ENCODE results near the gene SURF4.
"Not testable (repeated sequence)": the region's sequence is repeated elsewhere in the genome, so short reads cannot be mapped to it uniquely, and the experiment has no call there.

SURF4 gene

DNA sequence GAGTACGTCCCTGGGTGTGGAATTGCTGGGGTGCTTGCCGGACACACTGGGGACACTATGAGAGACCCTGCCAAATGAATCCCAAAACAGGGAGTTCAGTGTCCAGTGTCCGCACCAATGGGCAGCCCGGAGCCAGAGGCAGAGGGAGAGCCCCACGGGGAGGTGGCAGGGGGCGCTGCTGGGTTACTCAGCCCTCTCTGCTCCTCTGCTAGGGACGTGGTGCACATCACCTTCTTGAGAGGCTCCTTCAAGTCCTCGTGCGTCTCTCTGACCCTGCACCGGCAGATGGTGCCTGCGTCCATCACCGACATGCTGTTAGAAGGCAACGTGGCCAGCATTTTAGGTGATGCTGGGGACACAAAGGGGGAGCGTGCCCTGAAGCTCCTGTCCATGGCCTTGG lies 21.1 kb upstream of the SURF4 start:
- H3K79me2 ChIP-seq (ENCODE audit: control insufficient read depth, insufficient read depth, low read length, unreplicated experiment) = no peaks in the 10 kb centered on the region
- peaks cover 24% of the 10 kb centered on the region for H3K27me3 ChIP-seq (ENCODE audit: insufficient read depth, low read length)
- no peak overlapping the region for H2AFZ ChIP-seq (ENCODE audit: low read length, unreplicated experiment)
- H3K36me3 ChIP-seq (ENCODE audit: insufficient read depth, low read length) = no peaks in the 10 kb centered on the region
- no peaks in the 10 kb centered on the region for H3K4me1 ChIP-seq (ENCODE audit: control insufficient read depth, insufficient read depth, low read length, unreplicated experiment)
- no peak overlapping the region for H3K4me3 ChIP-seq (ENCODE audit: low read depth, low read length)
- no peak overlapping the region for H3K27ac ChIP-seq (ENCODE audit: low read depth, low read length)

DNA sequence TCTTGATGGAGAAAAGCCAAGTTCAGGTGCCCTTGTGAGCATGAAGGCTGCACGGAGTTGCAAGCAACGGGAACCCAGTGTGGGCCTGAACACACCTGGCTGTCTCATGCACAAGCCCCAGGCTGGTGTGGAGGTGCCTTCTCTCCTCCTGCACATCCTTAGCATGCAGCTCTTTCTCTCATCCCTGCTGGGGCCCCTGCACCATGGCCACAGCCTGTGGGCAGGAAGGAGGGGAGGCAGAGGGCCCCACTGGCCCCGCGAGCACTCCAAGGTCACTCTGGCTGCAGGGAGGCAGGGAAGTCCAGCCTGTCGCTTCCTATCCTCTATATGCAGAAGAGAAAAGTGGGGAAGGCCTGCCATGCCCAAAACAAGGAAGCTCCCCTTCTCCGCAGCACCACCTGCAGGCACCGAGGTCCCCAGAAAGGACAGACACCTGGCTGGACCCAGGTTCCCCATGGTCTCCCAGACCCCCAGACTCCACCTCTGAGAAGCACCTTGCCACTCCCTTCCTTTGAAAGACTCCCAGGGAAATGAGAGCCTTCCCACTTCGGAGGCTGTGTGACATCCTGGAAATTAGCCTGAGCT lies 18.9 kb upstream of the SURF4 start:
- no peak overlapping the region for H3K4me3 ChIP-seq (ENCODE audit: low read depth, low read length)
- H3K27ac ChIP-seq (ENCODE audit: low read depth, low read length) = no peak overlapping the region
- H3K27me3 ChIP-seq (ENCODE audit: insufficient read depth, low read length) = peaks cover 24% of the 10 kb centered on the region
- no peaks in the 10 kb centered on the region for H3K36me3 ChIP-seq (ENCODE audit: insufficient read depth, low read length)
- H3K4me1 ChIP-seq (ENCODE audit: control insufficient read depth, insufficient read depth, low read length, unreplicated experiment) = no peaks in the 10 kb centered on the region
- no peak overlapping the region for H2AFZ ChIP-seq (ENCODE audit: low read length, unreplicated experiment)
- no peaks in the 10 kb centered on the region for H3K79me2 ChIP-seq (ENCODE audit: control insufficient read depth, insufficient read depth, low read length, unreplicated experiment)

DNA sequence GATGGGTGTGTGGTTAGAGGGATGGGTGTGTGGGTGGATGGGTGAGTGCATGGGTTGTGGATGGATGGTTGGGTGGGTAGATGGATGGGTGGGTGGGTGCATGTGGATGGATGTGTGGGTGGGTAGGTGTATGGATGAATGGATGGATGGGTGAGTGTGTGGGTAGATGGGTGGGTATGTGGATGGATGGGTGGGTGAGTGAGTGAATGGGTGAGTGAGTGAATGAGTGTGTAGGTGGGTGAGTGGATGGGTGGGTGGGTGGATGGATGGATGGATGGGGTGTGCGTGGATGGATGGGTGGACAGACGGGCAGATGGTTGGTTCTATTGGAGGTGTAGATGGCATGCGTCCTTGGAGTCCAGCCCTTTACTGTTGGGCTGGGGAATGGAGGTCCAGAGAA lies 17.5 kb upstream of the SURF4 start:
- H3K4me1 ChIP-seq (ENCODE audit: control insufficient read depth, insufficient read depth, low read length, unreplicated experiment) = no peaks in the 10 kb centered on the region
- no peak overlapping the region for H3K27ac ChIP-seq (ENCODE audit: low read depth, low read length)
- no peak overlapping the region for H2AFZ ChIP-seq (ENCODE audit: low read length, unreplicated experiment)
- H3K27me3 ChIP-seq (ENCODE audit: insufficient read depth, low read length) = peaks cover 24% of the 10 kb centered on the region
- no peak overlapping the region for H3K4me3 ChIP-seq (ENCODE audit: low read depth, low read length)
- no peaks in the 10 kb centered on the region for H3K79me2 ChIP-seq (ENCODE audit: control insufficient read depth, insufficient read depth, low read length, unreplicated experiment)
- no peaks in the 10 kb centered on the region for H3K36me3 ChIP-seq (ENCODE audit: insufficient read depth, low read length)

DNA sequence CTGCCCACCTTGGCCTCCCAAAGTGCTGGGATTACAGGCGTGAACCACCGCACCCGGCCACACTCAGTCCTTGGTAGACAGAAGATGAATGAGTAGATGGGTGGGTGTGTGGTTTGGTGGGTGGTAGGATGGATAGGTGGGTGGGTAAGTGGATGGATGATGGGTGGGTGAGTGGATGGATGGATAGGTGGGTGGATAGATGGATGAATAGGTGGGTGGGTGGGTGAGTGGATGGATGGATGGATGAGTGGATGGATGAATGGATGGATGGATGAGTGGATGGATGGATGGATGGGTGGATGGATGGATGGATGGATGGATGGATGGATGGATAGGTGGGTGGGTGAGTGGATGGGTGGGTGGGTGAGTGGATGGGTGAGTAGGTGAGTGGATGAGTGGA lies 16.4 kb upstream of the SURF4 start:
- not testable (repeated sequence) for H3K36me3 ChIP-seq (ENCODE audit: insufficient read depth, low read length); H3K27ac ChIP-seq (ENCODE audit: low read depth, low read length); H3K4me1 ChIP-seq (ENCODE audit: control insufficient read depth, insufficient read depth, low read length, unreplicated experiment); H2AFZ ChIP-seq (ENCODE audit: low read length, unreplicated experiment); H3K79me2 ChIP-seq (ENCODE audit: control insufficient read depth, insufficient read depth, low read length, unreplicated experiment); H3K4me3 ChIP-seq (ENCODE audit: low read depth, low read length)
- peaks cover 24% of the 10 kb centered on the region for H3K27me3 ChIP-seq (ENCODE audit: insufficient read depth, low read length)

DNA sequence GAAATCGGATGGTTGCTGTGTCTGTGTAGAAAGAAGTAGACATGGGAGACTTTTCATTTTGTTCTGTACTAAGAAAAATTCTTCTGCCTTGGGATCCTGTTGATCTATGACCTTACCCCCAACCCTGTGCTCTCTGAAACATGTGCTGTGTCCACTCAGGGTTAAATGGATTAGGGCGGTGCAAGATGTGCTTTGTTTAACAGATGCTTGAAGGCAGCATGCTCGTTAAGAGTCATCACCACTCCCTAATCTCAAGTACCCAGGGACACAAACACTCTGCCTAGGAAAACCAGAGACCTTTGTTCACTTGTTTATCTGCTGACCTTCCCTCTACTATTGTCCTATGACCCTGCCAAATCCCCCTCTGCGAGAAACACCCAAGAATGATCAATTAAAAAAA lies 15.6 kb upstream of the SURF4 start:
- H3K4me1 ChIP-seq (ENCODE audit: control insufficient read depth, insufficient read depth, low read length, unreplicated experiment); H3K79me2 ChIP-seq (ENCODE audit: control insufficient read depth, insufficient read depth, low read length, unreplicated experiment); H2AFZ ChIP-seq (ENCODE audit: low read length, unreplicated experiment); H3K4me3 ChIP-seq (ENCODE audit: low read depth, low read length); H3K27ac ChIP-seq (ENCODE audit: low read depth, low read length); H3K36me3 ChIP-seq (ENCODE audit: insufficient read depth, low read length): not testable (repeated sequence)
- H3K27me3 ChIP-seq (ENCODE audit: insufficient read depth, low read length) = peaks cover 24% of the 10 kb centered on the region

DNA sequence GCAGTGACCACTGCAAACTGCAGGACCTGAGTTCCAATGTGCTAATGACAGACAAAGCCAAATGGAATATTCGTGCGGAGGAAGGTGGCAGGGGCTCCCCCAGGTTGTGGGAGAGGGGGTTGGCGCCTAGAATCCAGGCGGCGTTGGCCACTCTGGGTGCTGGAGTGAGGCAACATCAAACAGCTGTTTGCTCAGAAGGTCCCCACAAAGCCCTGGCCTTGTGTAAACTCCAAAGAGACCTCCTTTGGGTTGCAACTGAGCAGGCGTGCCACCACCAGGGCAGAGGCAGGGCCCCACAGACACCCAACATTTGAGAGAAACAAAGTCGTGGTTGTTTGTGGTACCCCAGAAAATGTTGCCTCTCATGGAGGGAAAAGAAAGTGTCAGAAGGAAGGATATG lies 14.9 kb upstream of the SURF4 start:
- Histone ChIP-seq H3K36me3 (ENCODE audit: insufficient read depth, low read length) (no peaks in the 10 kb centered on the region), H3K4me1 (ENCODE audit: control insufficient read depth, insufficient read depth, low read length, unreplicated experiment) (no peaks in the 10 kb centered on the region), H3K27ac (ENCODE audit: low read depth, low read length) (no peak overlapping the region), H3K27me3 (ENCODE audit: insufficient read depth, low read length) (peaks cover 21% of the 10 kb centered on the region), H2AFZ (ENCODE audit: low read length, unreplicated experiment) (no peak overlapping the region), H3K4me3 (ENCODE audit: low read depth, low read length) (no peak overlapping the region), H3K79me2 (ENCODE audit: control insufficient read depth, insufficient read depth, low read length, unreplicated experiment) (no peaks in the 10 kb centered on the region)

DNA sequence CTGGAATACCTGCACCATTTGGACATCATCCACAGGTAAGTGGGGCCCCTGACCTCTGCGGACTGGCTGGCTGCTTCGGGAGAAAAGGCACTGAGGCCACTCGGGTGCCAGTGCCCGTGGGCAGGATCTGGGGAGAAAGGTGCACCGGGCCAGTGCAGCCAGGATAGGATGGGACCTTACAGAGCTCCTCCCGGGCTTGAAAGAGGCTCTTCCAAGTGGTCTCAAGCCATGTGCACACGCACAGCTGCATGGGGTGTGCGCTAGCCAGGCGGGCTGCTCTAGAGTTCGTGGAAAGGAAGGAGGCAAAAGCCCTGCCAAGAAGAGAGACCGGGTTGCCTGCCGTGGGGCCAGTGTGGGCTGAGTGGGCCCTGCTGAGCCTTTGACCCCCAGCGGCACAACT lies 13.7 kb upstream of the SURF4 start:
- H2AFZ ChIP-seq (ENCODE audit: low read length, unreplicated experiment) = no peak overlapping the region

DNA sequence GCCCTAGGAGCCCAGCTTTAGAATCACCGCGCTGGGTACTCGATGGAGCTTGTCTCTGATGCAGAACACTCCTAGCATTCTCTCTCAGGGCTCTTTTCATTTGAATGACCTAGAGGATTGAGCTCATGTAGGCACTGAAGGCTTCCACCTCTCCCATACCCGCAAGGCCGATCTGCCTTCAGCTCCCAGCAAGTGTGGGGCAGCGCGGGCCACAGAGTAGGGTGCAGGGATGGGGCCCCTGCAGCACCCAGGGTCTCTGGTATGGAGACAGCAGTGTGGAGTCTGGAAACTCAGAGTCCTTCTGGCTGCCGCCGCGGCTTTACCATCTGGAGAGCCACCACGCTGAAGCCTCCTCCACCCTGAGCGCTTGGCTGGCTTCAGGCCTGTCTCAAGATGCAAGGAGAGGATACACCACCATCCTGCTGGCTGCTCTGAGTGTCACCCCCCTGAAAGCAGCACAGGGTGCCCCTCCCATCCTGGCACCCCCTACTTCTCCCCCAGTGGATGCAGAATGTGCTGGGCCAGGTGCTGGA lies 13.2 kb upstream of the SURF4 start:
- no peak overlapping the region for H3K27ac ChIP-seq (ENCODE audit: low read depth, low read length)
- H3K27me3 ChIP-seq (ENCODE audit: insufficient read depth, low read length) = peaks cover 5% of the 10 kb centered on the region
- no peaks in the 10 kb centered on the region for H3K4me1 ChIP-seq (ENCODE audit: control insufficient read depth, insufficient read depth, low read length, unreplicated experiment)
- no peaks in the 10 kb centered on the region for H3K36me3 ChIP-seq (ENCODE audit: insufficient read depth, low read length)
- H3K79me2 ChIP-seq (ENCODE audit: control insufficient read depth, insufficient read depth, low read length, unreplicated experiment) = no peaks in the 10 kb centered on the region
- no peak overlapping the region for H2AFZ ChIP-seq (ENCODE audit: low read length, unreplicated experiment)
- H3K4me3 ChIP-seq (ENCODE audit: low read depth, low read length) = no peak overlapping the region

More for the DNA sequence above, 13.7 kb upstream of the SURF4 start:
- H3K27me3 ChIP-seq (ENCODE audit: insufficient read depth, low read length) = peaks cover 10% of the 10 kb centered on the region
- H3K36me3 ChIP-seq (ENCODE audit: insufficient read depth, low read length) = no peaks in the 10 kb centered on the region
- no peaks in the 10 kb centered on the region for H3K79me2 ChIP-seq (ENCODE audit: control insufficient read depth, insufficient read depth, low read length, unreplicated experiment)
- H3K27ac ChIP-seq (ENCODE audit: low read depth, low read length) = no peak overlapping the region
- no peak overlapping the region for H3K4me3 ChIP-seq (ENCODE audit: low read depth, low read length)
- no peaks in the 10 kb centered on the region for H3K4me1 ChIP-seq (ENCODE audit: control insufficient read depth, insufficient read depth, low read length, unreplicated experiment)

DNA sequence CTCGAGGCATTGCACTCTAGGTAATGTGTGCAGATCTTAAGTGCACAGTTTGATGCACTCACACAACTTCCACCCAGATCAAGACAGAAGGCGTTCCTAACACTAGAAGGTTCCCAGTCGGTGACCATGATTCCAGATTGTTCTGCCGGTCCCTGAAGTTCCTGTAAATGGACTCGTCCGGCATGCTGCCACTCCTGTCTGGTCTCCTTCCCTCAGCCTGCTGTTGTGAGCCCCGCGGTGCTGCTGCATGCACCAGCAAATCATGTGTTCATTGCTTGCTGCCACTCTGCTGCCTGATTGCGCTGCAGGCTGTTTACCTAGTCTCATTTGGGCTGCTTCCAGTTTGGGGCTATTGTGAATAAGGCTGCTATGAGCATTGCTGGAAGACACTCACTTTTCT lies 11.8 kb upstream of the SURF4 start:
- no peaks in the 10 kb centered on the region for H3K36me3 ChIP-seq (ENCODE audit: insufficient read depth, low read length)
- H3K4me1 ChIP-seq (ENCODE audit: control insufficient read depth, insufficient read depth, low read length, unreplicated experiment) = no peaks in the 10 kb centered on the region
- no peaks in the 10 kb centered on the region for H3K27me3 ChIP-seq (ENCODE audit: insufficient read depth, low read length)
- no peaks in the 10 kb centered on the region for H3K79me2 ChIP-seq (ENCODE audit: control insufficient read depth, insufficient read depth, low read length, unreplicated experiment)
- no peak overlapping the region for H3K27ac ChIP-seq (ENCODE audit: low read depth, low read length)
- H2AFZ ChIP-seq (ENCODE audit: low read length, unreplicated experiment) = no peak overlapping the region
- H3K4me3 ChIP-seq (ENCODE audit: low read depth, low read length) = no peak overlapping the region

DNA sequence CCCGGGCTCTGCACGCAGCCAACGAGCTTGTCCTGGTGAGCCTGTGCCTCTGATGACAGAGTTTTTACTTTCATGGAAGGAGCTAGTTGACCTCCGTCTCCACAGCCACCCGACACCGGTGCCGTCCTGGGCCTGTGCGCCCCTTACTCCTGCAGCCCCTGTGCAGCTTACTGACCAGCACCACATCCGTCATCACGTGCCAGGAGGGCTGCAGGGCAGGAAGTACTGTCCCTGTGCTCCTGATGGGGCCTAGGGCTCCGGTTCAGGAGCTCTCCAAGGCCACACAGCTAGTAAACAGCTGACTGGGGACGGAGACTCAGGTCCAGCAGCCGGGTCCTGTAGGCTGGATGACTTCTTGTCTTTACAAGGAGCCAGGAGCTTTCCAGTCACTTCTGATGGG lies 10.5 kb upstream of the SURF4 start:
- H3K36me3 ChIP-seq (ENCODE audit: insufficient read depth, low read length) = no peaks in the 10 kb centered on the region
- no peaks in the 10 kb centered on the region for H3K79me2 ChIP-seq (ENCODE audit: control insufficient read depth, insufficient read depth, low read length, unreplicated experiment)
- no peak overlapping the region for H3K4me3 ChIP-seq (ENCODE audit: low read depth, low read length)
- H3K4me1 ChIP-seq (ENCODE audit: control insufficient read depth, insufficient read depth, low read length, unreplicated experiment) = no peaks in the 10 kb centered on the region
- H3K27me3 ChIP-seq (ENCODE audit: insufficient read depth, low read length) = no peaks in the 10 kb centered on the region
- H3K27ac ChIP-seq (ENCODE audit: low read depth, low read length) = no peak overlapping the region
- no peak overlapping the region for H2AFZ ChIP-seq (ENCODE audit: low read length, unreplicated experiment)

DNA sequence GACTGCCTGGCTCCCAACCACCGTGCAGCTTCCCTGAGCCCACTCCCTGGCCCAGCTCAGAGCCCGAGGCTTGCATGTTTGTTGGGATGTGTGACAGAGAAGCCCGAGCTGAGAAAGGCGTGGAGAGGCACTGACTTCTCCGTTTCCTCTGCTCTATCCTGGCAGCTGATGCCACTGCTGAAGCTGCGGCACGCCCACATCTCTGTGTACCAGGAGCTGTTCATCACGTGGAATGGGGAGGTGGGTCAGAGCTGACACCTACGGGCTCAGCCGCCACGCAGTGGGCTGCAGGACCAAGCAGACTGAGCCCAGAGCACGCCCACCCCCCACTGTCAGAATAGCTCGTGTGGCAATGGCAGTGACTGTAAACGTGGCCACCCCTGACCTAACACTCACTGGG lies 9.6 kb upstream of the SURF4 start:
- Histone ChIP-seq H3K79me2 (ENCODE audit: control insufficient read depth, insufficient read depth, low read length, unreplicated experiment) (no peaks in the 10 kb centered on the region), H3K36me3 (ENCODE audit: insufficient read depth, low read length) (no peaks in the 10 kb centered on the region), H3K4me3 (ENCODE audit: low read depth, low read length) (no peak overlapping the region), H2AFZ (ENCODE audit: low read length, unreplicated experiment) (no peak overlapping the region), H3K4me1 (ENCODE audit: control insufficient read depth, insufficient read depth, low read length, unreplicated experiment) (no peaks in the 10 kb centered on the region), H3K27me3 (ENCODE audit: insufficient read depth, low read length) (no peaks in the 10 kb centered on the region), H3K27ac (ENCODE audit: low read depth, low read length) (no peak overlapping the region)

Data from ACC112 (cell line).